ENCODE results near the gene ZNF652.

ZNF652 gene

GRCh38 chr17:49383060-49383459, 21.0 kb upstream of the ZNF652 start:
- Histone ChIP-seq H3K4me1 (ENCODE audit: control insufficient read depth, insufficient read depth, low read length) (peaks cover 4% of the 10 kb centered on the region), H3K9ac (ENCODE audit: low read length) (no peak overlapping the region), H3K9me3 (ENCODE audit: control insufficient read depth, low read length) (peaks cover 9% of the 10 kb centered on the region), H3K27me3 (replicated peaks; ENCODE audit: control insufficient read depth, insufficient read depth, low read length) (peaks cover 12% of the 10 kb centered on the region), H3K4me3 (ENCODE audit: low read length) (no peak overlapping the region), H3K36me3 (ENCODE audit: control insufficient read depth, insufficient read depth, low read length, severe bottlenecking) (no peaks in the 10 kb centered on the region)
- DNase-seq (ENCODE audit: low read depth): no peak

DNA sequence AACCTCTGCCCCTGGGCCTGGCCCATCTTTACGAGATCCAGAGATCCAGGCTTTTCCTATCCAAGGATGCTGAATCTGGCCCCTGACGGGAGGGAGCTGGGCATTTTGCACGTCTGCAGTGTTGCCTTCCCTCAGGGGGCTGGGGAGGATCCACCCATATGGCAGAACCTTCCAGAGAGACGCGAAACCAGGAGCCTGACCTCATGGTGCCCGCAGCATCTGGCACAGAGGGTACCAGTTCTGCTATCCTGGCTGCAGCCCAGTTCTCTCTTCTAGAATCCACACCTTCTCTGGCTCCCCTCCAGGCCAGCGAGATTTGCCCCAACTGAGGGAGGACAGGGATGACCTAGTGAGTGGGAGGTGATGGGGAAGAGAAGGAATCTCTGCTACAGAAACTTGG, 20.5 kb upstream of the ZNF652 start:
- peaks cover 9% of the 10 kb centered on the region for H3K27me3 ChIP-seq (replicated peaks; ENCODE audit: control insufficient read depth, insufficient read depth, low read length)
- no peaks in the 10 kb centered on the region for H3K36me3 ChIP-seq (ENCODE audit: control insufficient read depth, insufficient read depth, low read length, severe bottlenecking)
- H3K4me3 ChIP-seq (ENCODE audit: low read length): no peak overlapping the region
- DNase-seq (ENCODE audit: low read depth): no peak
- no peak overlapping the region for H3K9ac ChIP-seq (ENCODE audit: low read length)
- peaks cover 4% of the 10 kb centered on the region for H3K4me1 ChIP-seq (ENCODE audit: control insufficient read depth, insufficient read depth, low read length)
- H3K9me3 ChIP-seq (ENCODE audit: control insufficient read depth, low read length): peaks cover 9% of the 10 kb centered on the region

DNA sequence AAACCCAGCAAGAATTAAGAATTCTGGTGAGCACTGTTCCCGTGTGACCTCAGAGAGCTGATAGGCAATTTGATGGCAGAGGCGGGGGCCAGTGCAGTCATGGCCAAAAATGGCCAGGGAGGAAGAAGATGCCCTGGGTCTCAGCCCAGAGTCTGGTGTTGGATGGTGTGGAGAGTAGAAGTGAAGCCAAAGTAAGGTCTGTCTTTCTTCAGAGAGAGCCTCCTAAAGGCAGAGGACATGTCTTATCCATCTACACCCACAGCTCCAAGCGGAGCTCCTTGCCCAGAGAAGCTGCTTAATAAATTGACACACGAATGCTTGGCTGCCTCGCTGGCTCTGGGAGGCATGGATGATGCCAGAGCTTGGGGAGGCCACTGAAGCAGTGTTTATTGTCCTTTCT, 19.7 kb upstream of the ZNF652 start:
- H3K27me3 ChIP-seq (replicated peaks; ENCODE audit: control insufficient read depth, insufficient read depth, low read length): peaks cover 7% of the 10 kb centered on the region
- no peak overlapping the region for H3K9ac ChIP-seq (ENCODE audit: low read length)
- DNase-seq (ENCODE audit: low read depth): no peak

DNA sequence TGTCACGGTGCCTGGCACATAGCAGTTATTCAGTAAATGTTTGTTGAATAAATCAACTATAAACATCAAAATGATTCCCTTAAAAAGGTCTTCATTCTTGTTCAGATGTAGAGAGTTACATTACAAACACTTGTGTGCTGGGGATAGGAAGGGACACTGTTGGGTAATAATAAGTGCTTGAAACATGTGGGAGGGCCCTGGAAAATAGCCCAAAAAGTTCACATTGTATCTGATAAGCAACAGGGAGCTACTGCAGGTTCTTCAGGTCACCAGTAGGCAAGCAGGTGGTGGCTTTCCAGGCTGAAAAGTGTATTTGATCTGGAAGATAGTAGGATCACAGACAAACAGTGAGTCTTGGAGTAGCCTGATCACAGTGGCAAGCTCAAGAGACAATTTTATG, 19.0 kb upstream of the ZNF652 start:
- no peaks in the 10 kb centered on the region for H3K36me3 ChIP-seq (ENCODE audit: control insufficient read depth, insufficient read depth, low read length, severe bottlenecking)
- peaks cover 9% of the 10 kb centered on the region for H3K9me3 ChIP-seq (ENCODE audit: control insufficient read depth, low read length)
- peaks cover 4% of the 10 kb centered on the region for H3K4me1 ChIP-seq (ENCODE audit: control insufficient read depth, insufficient read depth, low read length)
- peaks cover 7% of the 10 kb centered on the region for H3K27me3 ChIP-seq (replicated peaks; ENCODE audit: control insufficient read depth, insufficient read depth, low read length)
- DNase-seq (ENCODE audit: low read depth): no peak
- H3K9ac ChIP-seq (ENCODE audit: low read length): no peak overlapping the region
- H3K4me3 ChIP-seq (ENCODE audit: low read length): no peak overlapping the region

More for the DNA sequence above, 19.7 kb upstream of the ZNF652 start:
- no peaks in the 10 kb centered on the region for H3K36me3 ChIP-seq (ENCODE audit: control insufficient read depth, insufficient read depth, low read length, severe bottlenecking)
- H3K4me1 ChIP-seq (ENCODE audit: control insufficient read depth, insufficient read depth, low read length): peaks cover 4% of the 10 kb centered on the region
- peaks cover 9% of the 10 kb centered on the region for H3K9me3 ChIP-seq (ENCODE audit: control insufficient read depth, low read length)
- H3K4me3 ChIP-seq (ENCODE audit: low read length): no peak overlapping the region

- DNase-seq (ENCODE audit: low read depth): no peak
- Histone ChIP-seq H3K27me3 (replicated peaks; ENCODE audit: control insufficient read depth, insufficient read depth, low read length) (peaks cover 7% of the 10 kb centered on the region), H3K4me1 (ENCODE audit: control insufficient read depth, insufficient read depth, low read length) (peaks cover 4% of the 10 kb centered on the region), H3K9ac (ENCODE audit: low read length) (no peak overlapping the region), H3K36me3 (ENCODE audit: control insufficient read depth, insufficient read depth, low read length, severe bottlenecking) (no peaks in the 10 kb centered on the region), H3K4me3 (ENCODE audit: low read length) (no peak overlapping the region), H3K9me3 (ENCODE audit: control insufficient read depth, low read length) (peaks cover 9% of the 10 kb centered on the region)
Measured at GRCh38 chr17:49379926-49380325, 17.9 kb upstream of the ZNF652 start.

DNA sequence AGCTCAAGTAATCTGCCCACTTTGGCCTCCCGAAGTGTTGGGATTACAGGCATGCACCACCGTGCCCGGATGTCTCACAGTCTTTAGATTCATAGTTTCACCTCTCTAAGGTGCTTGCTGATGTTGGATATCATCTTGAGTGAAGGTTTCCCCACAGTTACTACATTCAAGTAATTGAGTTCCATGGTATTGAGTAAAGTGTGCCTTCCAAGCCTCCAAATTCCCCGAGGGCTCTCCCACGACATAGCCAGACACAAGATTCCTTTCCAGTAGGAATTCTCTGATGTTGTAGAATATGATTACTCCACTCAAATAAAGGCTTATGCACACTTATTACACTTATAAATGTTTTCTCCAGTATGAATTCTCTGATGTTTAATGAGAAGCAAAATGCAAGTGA, 16.3 kb upstream of the ZNF652 start:
- DNase-seq (ENCODE audit: low read depth): no peak
- H3K27me3 ChIP-seq (replicated peaks; ENCODE audit: control insufficient read depth, insufficient read depth, low read length): peaks cover 4% of the 10 kb centered on the region
- no peak overlapping the region for H3K9ac ChIP-seq (ENCODE audit: low read length)
- H3K9me3 ChIP-seq (ENCODE audit: control insufficient read depth, low read length): peaks cover 9% of the 10 kb centered on the region
- peaks cover 4% of the 10 kb centered on the region for H3K4me1 ChIP-seq (ENCODE audit: control insufficient read depth, insufficient read depth, low read length)
- no peak overlapping the region for H3K4me3 ChIP-seq (ENCODE audit: low read length)
- no peaks in the 10 kb centered on the region for H3K36me3 ChIP-seq (ENCODE audit: control insufficient read depth, insufficient read depth, low read length, severe bottlenecking)

DNA sequence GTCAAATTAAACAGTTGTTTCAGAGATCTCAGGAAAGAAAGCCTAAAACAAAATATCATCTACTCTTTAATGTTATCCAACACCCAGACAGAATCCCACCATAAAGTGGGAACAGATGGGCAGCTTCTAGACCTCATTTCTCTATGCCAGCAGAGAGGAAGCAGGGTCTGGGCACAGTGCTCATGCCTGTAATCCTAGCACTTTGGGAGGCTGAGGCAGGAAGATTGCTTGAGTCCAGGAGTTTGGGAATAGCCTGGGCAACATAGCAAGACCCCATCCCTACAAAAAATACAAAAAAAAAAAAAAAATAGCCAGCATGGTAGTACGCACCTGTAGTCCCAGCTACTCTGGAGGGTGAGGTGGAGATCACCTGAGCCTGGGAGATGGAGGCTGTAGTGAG, 13.5 kb upstream of the ZNF652 start:
- no peaks in the 10 kb centered on the region for H3K27me3 ChIP-seq (replicated peaks; ENCODE audit: control insufficient read depth, insufficient read depth, low read length)
- no peak overlapping the region for H3K4me3 ChIP-seq (ENCODE audit: low read length)
- no peaks in the 10 kb centered on the region for H3K36me3 ChIP-seq (ENCODE audit: control insufficient read depth, insufficient read depth, low read length, severe bottlenecking)
- no peak overlapping the region for H3K9ac ChIP-seq (ENCODE audit: low read length)
- no peak for DNase-seq (ENCODE audit: low read depth)
- no peaks in the 10 kb centered on the region for H3K4me1 ChIP-seq (ENCODE audit: control insufficient read depth, insufficient read depth, low read length)
- peaks cover 9% of the 10 kb centered on the region for H3K9me3 ChIP-seq (ENCODE audit: control insufficient read depth, low read length)

DNA sequence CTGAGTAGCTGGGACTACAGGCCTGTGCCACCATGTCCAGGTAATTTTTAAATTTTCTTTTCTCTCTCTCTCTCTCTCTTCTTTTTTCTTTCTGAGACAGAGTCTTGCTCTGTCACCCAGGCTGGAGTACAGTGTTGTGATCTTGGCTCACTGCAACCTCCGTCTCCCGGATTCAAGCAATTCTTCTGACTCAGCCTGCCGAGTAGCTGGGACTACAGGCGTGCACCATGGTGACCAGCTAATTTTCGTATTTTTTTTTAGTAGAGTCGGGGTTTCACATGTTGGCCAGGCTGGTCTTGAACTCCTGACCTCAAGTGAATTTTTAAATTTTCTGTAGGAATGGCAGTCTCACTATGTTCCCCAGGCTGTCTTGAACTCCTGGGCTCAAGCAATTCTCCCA, 11.1 kb upstream of the ZNF652 start:
- Histone ChIP-seq H3K4me1 (ENCODE audit: control insufficient read depth, insufficient read depth, low read length) (no peaks in the 10 kb centered on the region), H3K9me3 (ENCODE audit: control insufficient read depth, low read length) (peaks cover under 1% of the 10 kb centered on the region), H3K27me3 (replicated peaks; ENCODE audit: control insufficient read depth, insufficient read depth, low read length) (no peaks in the 10 kb centered on the region), H3K9ac (ENCODE audit: low read length) (no peak overlapping the region), H3K36me3 (ENCODE audit: control insufficient read depth, insufficient read depth, low read length, severe bottlenecking) (no peaks in the 10 kb centered on the region), H3K4me3 (ENCODE audit: low read length) (no peak overlapping the region)
- no peak for DNase-seq (ENCODE audit: low read depth)

DNA sequence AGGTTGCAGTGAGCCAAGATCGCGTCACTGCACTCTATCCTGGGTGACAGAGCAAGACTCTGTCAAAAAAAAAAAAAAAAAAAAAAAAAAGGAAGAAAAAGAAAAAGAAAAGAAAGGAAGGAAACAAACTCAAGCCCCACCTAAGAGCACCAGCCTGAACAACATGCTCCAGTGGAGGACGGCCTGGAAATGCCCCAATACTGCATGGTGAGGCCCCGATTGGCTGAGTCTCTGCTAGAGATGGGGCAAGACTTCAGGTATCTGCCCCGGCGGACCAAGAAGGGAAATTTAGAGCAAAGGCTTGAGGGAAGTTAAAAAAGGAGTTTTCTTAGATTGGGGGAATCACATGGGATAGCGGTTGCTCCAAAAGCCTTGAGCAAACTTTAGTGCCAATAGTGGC, 10.4 kb upstream of the ZNF652 start:
- H3K9me3 ChIP-seq (ENCODE audit: control insufficient read depth, low read length): no peaks in the 10 kb centered on the region
- H3K36me3 ChIP-seq (ENCODE audit: control insufficient read depth, insufficient read depth, low read length, severe bottlenecking): no peaks in the 10 kb centered on the region
- no peaks in the 10 kb centered on the region for H3K4me1 ChIP-seq (ENCODE audit: control insufficient read depth, insufficient read depth, low read length)
- no peak overlapping the region for H3K9ac ChIP-seq (ENCODE audit: low read length)
- H3K27me3 ChIP-seq (replicated peaks; ENCODE audit: control insufficient read depth, insufficient read depth, low read length): no peaks in the 10 kb centered on the region
- H3K4me3 ChIP-seq (ENCODE audit: low read length): no peak overlapping the region
- no peak for DNase-seq (ENCODE audit: low read depth)

DNA sequence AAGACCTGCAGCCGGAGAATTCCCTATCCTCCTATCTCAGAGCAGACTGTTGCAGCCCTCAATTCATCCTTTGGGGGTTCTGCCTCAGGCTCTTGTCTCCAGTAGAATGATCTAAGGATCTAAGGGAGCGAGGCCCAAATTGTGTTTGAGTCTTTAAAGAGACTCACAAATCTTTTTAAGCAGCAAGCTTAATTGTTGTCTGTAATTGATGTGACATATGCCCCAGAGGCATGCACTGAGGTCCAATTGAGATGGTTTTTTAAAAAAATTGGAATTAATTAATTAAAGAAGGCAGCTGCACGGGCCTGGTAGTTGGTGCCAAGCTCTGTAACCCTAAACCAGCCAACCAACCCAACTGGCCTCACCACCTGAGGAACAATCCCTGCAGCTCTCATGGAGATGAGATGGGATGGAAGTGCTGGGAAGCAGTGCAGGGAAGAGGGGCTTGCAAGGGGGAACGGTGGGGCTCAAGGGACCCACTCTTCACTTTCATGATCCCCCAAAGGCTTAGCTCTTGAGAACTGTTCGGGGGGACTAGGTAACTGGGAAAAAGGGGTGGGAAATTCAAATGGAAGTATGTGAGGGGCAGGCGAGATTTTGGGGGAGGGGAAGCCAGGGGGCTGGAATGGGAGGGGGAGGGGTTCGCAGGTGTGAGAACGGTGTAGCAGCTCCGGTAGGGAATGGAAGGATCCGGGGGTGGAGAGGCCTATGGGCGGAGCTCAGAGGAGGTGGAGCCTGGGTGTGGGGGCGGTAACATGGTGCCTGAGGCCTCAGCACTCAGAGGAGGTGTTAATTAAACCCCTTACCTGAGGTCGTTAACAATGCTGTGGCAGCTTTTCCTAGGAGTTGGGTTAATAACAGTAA, 9.2 kb upstream of the ZNF652 start:
- Histone ChIP-seq H3K9ac (ENCODE audit: low read length) (no peak overlapping the region), H3K9me3 (ENCODE audit: control insufficient read depth, low read length) (no peaks in the 10 kb centered on the region)

DNA sequence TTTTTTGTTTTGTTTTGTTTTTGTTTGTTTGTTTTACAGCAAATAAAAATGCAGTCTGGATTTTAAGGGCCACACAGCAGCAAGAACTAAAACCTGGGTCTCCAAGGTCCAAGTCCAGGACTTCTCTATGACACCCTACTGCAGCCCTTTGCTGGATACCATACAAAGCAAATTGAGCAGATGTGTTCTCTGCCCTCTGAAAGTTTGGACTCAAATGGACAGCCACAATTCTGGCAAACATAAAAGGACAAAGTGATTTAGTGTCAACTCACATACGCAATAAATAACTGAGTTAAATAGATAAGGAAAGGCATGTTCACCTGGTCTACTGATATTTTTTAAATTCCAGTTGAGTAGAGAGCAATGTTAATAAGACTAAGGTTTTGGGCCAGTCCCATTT, 7.7 kb upstream of the ZNF652 start:
- Histone ChIP-seq H3K27me3 (replicated peaks; ENCODE audit: control insufficient read depth, insufficient read depth, low read length) (no peaks in the 10 kb centered on the region), H3K9me3 (ENCODE audit: control insufficient read depth, low read length) (no peaks in the 10 kb centered on the region), H3K36me3 (ENCODE audit: control insufficient read depth, insufficient read depth, low read length, severe bottlenecking) (no peaks in the 10 kb centered on the region), H3K4me1 (ENCODE audit: control insufficient read depth, insufficient read depth, low read length) (no peaks in the 10 kb centered on the region), H3K9ac (ENCODE audit: low read length) (no peak overlapping the region), H3K4me3 (ENCODE audit: low read length) (no peak overlapping the region)
- DNase-seq (ENCODE audit: low read depth): no peak

More for the DNA sequence above, 9.2 kb upstream of the ZNF652 start:
- H3K4me3 ChIP-seq (ENCODE audit: low read length): no peak overlapping the region
- no peaks in the 10 kb centered on the region for H3K36me3 ChIP-seq (ENCODE audit: control insufficient read depth, insufficient read depth, low read length, severe bottlenecking)
- no peaks in the 10 kb centered on the region for H3K27me3 ChIP-seq (replicated peaks; ENCODE audit: control insufficient read depth, insufficient read depth, low read length)
- no peaks in the 10 kb centered on the region for H3K4me1 ChIP-seq (ENCODE audit: control insufficient read depth, insufficient read depth, low read length)
- no peak for DNase-seq (ENCODE audit: low read depth)

GRCh38 chr17:49369089-49369488, 7.0 kb upstream of the ZNF652 start:
- DNase-seq (ENCODE audit: low read depth): no peak
- no peaks in the 10 kb centered on the region for H3K9me3 ChIP-seq (ENCODE audit: control insufficient read depth, low read length)

More at GRCh38 chr17:49369089-49369488, 7.0 kb upstream of the ZNF652 start:
- Histone ChIP-seq H3K36me3 (ENCODE audit: control insufficient read depth, insufficient read depth, low read length, severe bottlenecking) (no peaks in the 10 kb centered on the region), H3K9ac (ENCODE audit: low read length) (no peak overlapping the region), H3K4me3 (ENCODE audit: low read length) (no peak overlapping the region), H3K4me1 (ENCODE audit: control insufficient read depth, insufficient read depth, low read length) (no peaks in the 10 kb centered on the region), H3K27me3 (replicated peaks; ENCODE audit: control insufficient read depth, insufficient read depth, low read length) (no peaks in the 10 kb centered on the region)

Measured in adipocyte (in vitro differentiated cells).